Gastroesophageal sphincter (tissue), 4 donors: ENCODE measurements around the gene SYNE1. TPM values are rescaled to one million over a fixed set of nuclear protein-coding genes. Genes with fewer than 3 reads are reported as not detected.
"Not testable (repeated sequence)": the region's sequence is repeated elsewhere in the genome, so short reads cannot be mapped to it uniquely, and the experiment has no call there.

Source experiments
- ATAC-seq: fragments of 150-250 bp; one replicate; pipeline ENCODE4 v1.9.1; 2016; ENCODE audit warnings: mild to moderate bottlenecking, moderate library complexity
- H3K27ac ChIP-seq, 4 donors: fragments of 200-600 bp; sonication (generic) in 3 of 4; 1 replicate in 3 of 4; 2 replicates in 1 of 4; pipeline ENCODE4 v1.5.1; 2016 to 2019
- H3K27me3 ChIP-seq: fragments of 200-600 bp; sonication (generic); one replicate; pipeline ENCODE4 v1.5.1; 2019
- H3K36me3 ChIP-seq, 2 donors: fragments of 200-600 bp; sonication (generic); one replicate each; pipeline ENCODE4 v1.5.1; 2019; ENCODE audit warnings: control low read depth in 1 of 2
- H3K4me1 ChIP-seq, 3 donors: fragments of 200-600 bp; sonication (generic); 1 replicate in 2 of 3; 2 replicates in 1 of 3; pipeline ENCODE4 v1.5.1; 2016 to 2019; ENCODE audit warnings: control low read depth in 2 of 3
- H3K4me3 ChIP-seq, 2 donors: fragments of 200-600 bp; sonication (generic); one replicate each; pipeline ENCODE4 v1.5.1; 2019; ENCODE audit warnings: mild to moderate bottlenecking in 1 of 2, moderate library complexity in 1 of 2
- H3K9me3 ChIP-seq, 3 donors: fragments of 200-600 bp; sonication (generic); one replicate each; pipeline ENCODE4 v1.5.1; 2017 to 2019; ENCODE audit warnings: control low read depth in 2 of 3
- CTCF ChIP-seq, 4 experiments: fragments of 200-600 bp in 2 of 4; fragments of 450-650 bp in 2 of 4; sonication (generic) in 1 of 4; IDR thresholded peaks; one replicate each; pipeline ENCODE4 v1.5.1; 2017 to 2019; ENCODE audit warnings: antibody characterized with exemption in 4 of 4, mild to moderate bottlenecking in 2 of 4, moderate library complexity in 2 of 4
- EP300 ChIP-seq: sonication (generic); formaldehyde crosslinking; IDR thresholded peaks from one replicate; pipeline ENCODE4 v1.6.1; 2017; ENCODE audit warnings: antibody characterized with exemption, mild to moderate bottlenecking
- POLR2A ChIP-seq, 2 donors: fragments of 450-650 bp; IDR thresholded peaks; one replicate each; pipeline ENCODE4 v1.6.1; 2017; ENCODE audit warnings: antibody characterized with exemption in 2 of 2, mild to moderate bottlenecking in 2 of 2, moderate library complexity in 1 of 2
- POLR2AphosphoS5 ChIP-seq: sonication (generic); formaldehyde crosslinking; IDR thresholded peaks from one replicate; pipeline ENCODE4 v1.6.1; 2017; ENCODE audit warnings: antibody characterized with exemption
- WGBS, 2 donors: methylation state at CpG; one replicate each; pipeline ENCODE4 v1.1.5; 2018; ENCODE audit warnings: low coverage in 1 of 2; 5-methylcytosine and 5-hydroxymethylcytosine counted together
- total RNA-seq, 4 donors: library from RNA; depleted of rRNA; stranded (reverse); fragments of >200 nt; gene quantifications; one replicate each; pipeline ENCODE4 v1.1.0, GENCODE V29; 2016

SYNE1 gene
- total RNA-seq, 4 donors from 2014 or later: 160 to 268 (median 215) TPM

GRCh38 chr6:152661776-152662175 is 24.6 kb upstream of the SYNE1 start:
- H3K36me3 ChIP-seq: no peaks in the 10 kb centered on the region
- H3K4me1 ChIP-seq: no peaks in the 10 kb centered on the region
- WGBS, 2 donors: 84 to 95% methylated on average over 3 of the region's 3 CpGs
- H3K27me3 ChIP-seq: no peaks in the 10 kb centered on the region
- no peak for TF ChIP-seq CTCF (IDR thresholded peaks at IDR 0.05)
- no peak for TF ChIP-seq EP300
- TF ChIP-seq POLR2A (IDR thresholded peaks at IDR 0.05): no peak
- no peak for TF ChIP-seq POLR2AphosphoS5
- ATAC-seq: no peak
- no peaks in the 10 kb centered on the region for H3K9me3 ChIP-seq
- no peak overlapping the region for H3K4me3 ChIP-seq
- H3K27ac ChIP-seq: no peak overlapping the region

GRCh38 chr6:152651986-152652385 is 14.8 kb upstream of the SYNE1 start:
- TF ChIP-seq EP300 (no peak), POLR2A (IDR thresholded peaks at IDR 0.05) (no peak), POLR2AphosphoS5 (no peak), CTCF (IDR thresholded peaks at IDR 0.05) (no peak)
- no peaks in the 10 kb centered on the region for H3K27me3 ChIP-seq
- 54 to 79% methylated on average over 2 to 3 of the region's 3 CpGs for WGBS, 2 donors
- H3K9me3 ChIP-seq: no peaks in the 10 kb centered on the region
- peaks cover 0 to 16% (median 2%) of the 10 kb centered on the region in 3 donors for H3K4me1 ChIP-seq
- H3K27ac ChIP-seq: no peak overlapping the region
- no peak for ATAC-seq
- H3K36me3 ChIP-seq: no peaks in the 10 kb centered on the region
- H3K4me3 ChIP-seq: no peak overlapping the region

GRCh38 chr6:152648105-152648504 is 10.9 kb upstream of the SYNE1 start:
- WGBS, 2 donors: 18 to 38% methylated on average over 2 of the region's 2 CpGs
- H3K4me1 ChIP-seq: peaks cover 0 to 32% (median 2%) of the 10 kb centered on the region in 3 donors
- peak; percentile 45 for TF ChIP-seq POLR2AphosphoS5
- no peak for TF ChIP-seq CTCF (IDR thresholded peaks at IDR 0.05)
- no peaks in the 10 kb centered on the region for H3K9me3 ChIP-seq
- ATAC-seq: peak; percentile 71
- H3K36me3 ChIP-seq: no peaks in the 10 kb centered on the region
- H3K27me3 ChIP-seq: no peaks in the 10 kb centered on the region
- H3K27ac ChIP-seq: peak overlapping the region in 2 of 4 donors; percentile 17 to 41
- H3K4me3 ChIP-seq: no peak overlapping the region

- not testable (repeated sequence) for ATAC-seq, H3K27me3 ChIP-seq, H3K4me3 ChIP-seq, H3K36me3 ChIP-seq, H3K9me3 ChIP-seq
- peaks cover 0 to 33% (median 2%) of the 10 kb centered on the region in 3 donors for H3K4me1 ChIP-seq
- WGBS, 2 donors: 53 to 70% methylated on average over 3 to 4 of the region's 4 CpGs
- H3K27ac ChIP-seq: peak overlapping the region in 1 of 4 donors; percentile 5
Measured at GRCh38 chr6:152646732-152647131, 9.6 kb upstream of the SYNE1 start.

GRCh38 chr6:152642578-152643375 is 5.6 kb upstream of the SYNE1 start:
- WGBS, 2 donors: 56 to 60% methylated on average over 6 of the region's 8 CpGs
- no peak overlapping the region for H3K4me3 ChIP-seq
- TF ChIP-seq CTCF (IDR thresholded peaks at IDR 0.05): peak; percentile 12 to 67 (median 31)
- no peak for TF ChIP-seq POLR2AphosphoS5
- H3K4me1 ChIP-seq: peaks cover 0 to 23% (median 0%) of the 10 kb centered on the region in 3 donors
- H3K36me3 ChIP-seq: no peaks in the 10 kb centered on the region
- no peak overlapping the region for H3K27ac ChIP-seq
- peak; percentile 54 for ATAC-seq
- H3K9me3 ChIP-seq: no peaks in the 10 kb centered on the region
- no peaks in the 10 kb centered on the region for H3K27me3 ChIP-seq
